Measurements from ENCODE around the gene SOD1.

Gene SOD1

DNA sequence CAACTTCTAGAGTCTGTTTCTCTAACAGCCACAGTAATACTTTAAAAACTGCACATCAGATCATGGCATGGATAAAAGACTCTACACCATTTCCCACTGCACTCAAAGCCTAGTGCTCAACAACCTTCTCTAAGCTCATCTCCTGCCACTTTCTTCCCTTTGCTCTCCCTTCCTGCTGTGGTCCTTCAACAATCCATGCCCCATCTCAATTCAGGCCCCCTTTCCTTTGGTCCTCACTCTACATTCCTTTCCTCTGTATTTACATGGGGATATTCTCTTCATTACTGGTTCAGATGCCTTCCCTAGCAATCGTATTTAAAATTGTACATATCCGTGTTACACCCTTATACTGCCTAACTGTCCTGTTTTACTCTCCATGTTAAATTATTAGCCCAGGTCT, 19.0 kb downstream of the SOD1 start:
- DNase-seq (ENCODE audit: low spot score) = no peak
- in situ Hi-C loops (cut with MboI; ENCODE audit: low sequenced_read_pairs, unreplicated experiment) = no loop called here
- TF ChIP-seq, protein P1, sequence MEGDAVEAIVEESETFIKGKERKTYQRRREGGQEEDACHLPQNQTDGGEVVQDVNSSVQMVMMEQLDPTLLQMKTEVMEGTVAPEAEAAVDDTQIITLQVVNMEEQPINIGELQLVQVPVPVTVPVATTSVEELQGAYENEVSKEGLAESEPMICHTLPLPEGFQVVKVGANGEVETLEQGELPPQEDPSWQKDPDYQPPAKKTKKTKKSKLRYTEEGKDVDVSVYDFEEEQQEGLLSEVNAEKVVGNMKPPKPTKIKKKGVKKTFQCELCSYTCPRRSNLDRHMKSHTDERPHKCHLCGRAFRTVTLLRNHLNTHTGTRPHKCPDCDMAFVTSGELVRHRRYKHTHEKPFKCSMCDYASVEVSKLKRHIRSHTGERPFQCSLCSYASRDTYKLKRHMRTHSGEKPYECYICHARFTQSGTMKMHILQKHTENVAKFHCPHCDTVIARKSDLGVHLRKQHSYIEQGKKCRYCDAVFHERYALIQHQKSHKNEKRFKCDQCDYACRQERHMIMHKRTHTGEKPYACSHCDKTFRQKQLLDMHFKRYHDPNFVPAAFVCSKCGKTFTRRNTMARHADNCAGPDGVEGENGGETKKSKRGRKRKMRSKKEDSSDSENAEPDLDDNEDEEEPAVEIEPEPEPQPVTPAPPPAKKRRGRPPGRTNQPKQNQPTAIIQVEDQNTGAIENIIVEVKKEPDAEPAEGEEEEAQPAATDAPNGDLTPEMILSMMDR (IDR thresholded peaks at IDR 0.05; ENCODE audit: borderline replicate concordance, control extremely low read depth, extremely low read depth, insufficient read depth, missing control alignments) = no peak

DNA sequence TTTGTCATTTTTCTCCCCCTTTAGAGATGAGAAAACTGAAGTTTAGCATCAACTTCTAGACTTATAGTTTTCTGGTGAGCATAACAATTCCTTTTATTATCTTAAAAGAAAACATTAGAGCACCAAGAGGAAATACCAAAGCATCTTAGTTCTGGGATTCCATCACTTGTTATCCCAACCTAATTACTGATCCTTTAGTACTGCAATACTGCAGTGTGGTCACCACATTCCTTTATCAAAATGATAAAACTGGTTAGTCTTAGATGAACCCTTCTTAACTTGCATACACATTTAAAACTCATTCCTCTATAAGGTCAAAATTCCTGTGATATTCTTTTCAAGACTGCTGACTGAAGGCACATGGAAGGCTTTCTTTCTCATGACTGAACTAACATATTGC, 23.1 kb downstream of the SOD1 start:
- no peak for DNase-seq (ENCODE audit: low spot score)
- TF ChIP-seq, protein P1 (IDR thresholded peaks at IDR 0.05; ENCODE audit: borderline replicate concordance, control extremely low read depth, extremely low read depth, insufficient read depth, missing control alignments) = no peak
- in situ Hi-C loops (cut with MboI; ENCODE audit: low sequenced_read_pairs, unreplicated experiment) = no loop called here

DNA sequence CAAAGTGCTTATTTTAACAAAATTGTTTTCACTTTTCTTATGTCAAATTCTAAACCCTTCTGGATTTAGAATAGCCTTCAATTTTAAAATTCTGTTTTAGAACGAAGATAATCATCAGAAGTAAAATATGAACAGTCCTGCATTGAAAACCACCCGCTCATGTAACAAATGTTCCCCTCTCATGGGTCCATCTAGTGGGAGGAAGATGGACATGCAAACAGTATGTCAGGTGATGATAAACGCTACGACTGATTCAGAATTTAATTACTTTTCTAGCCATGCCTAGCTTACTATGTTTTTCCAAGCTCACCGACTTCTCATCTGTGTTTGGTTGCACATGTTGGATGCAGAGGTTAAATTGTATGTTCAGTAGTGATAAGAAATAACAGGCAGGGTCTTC, 23.5 kb downstream of the SOD1 start:
- in situ Hi-C loops (cut with MboI; ENCODE audit: low sequenced_read_pairs, unreplicated experiment) = no loop called here
- TF ChIP-seq, protein P1 (IDR thresholded peaks at IDR 0.05; ENCODE audit: borderline replicate concordance, control extremely low read depth, extremely low read depth, insufficient read depth, missing control alignments) = no peak
- DNase-seq (ENCODE audit: low spot score) = no peak

DNA sequence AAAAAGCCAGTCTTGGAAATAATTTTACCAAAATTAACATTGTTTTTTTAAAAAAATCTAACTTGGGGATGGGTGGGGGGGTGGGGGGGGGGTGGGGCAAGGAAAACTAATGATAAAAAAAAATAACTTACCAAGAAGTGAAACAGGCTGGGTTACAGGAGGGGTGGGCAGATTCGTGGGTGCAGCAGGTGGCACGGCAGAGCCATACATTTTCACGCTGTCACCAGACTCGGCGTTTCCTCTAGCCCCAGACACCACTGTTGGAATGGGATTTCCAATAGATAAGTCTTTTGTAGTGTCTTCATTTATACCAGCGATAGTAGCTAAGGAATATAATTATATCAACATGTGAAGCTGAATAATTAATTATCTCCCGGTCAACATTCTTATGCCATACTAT, 25.4 kb downstream of the SOD1 start:
- TF ChIP-seq, protein P1 (IDR thresholded peaks at IDR 0.05; ENCODE audit: borderline replicate concordance, control extremely low read depth, extremely low read depth, insufficient read depth, missing control alignments) = no peak
- in situ Hi-C loops (cut with MboI; ENCODE audit: low sequenced_read_pairs, unreplicated experiment) = no loop called here

DNA sequence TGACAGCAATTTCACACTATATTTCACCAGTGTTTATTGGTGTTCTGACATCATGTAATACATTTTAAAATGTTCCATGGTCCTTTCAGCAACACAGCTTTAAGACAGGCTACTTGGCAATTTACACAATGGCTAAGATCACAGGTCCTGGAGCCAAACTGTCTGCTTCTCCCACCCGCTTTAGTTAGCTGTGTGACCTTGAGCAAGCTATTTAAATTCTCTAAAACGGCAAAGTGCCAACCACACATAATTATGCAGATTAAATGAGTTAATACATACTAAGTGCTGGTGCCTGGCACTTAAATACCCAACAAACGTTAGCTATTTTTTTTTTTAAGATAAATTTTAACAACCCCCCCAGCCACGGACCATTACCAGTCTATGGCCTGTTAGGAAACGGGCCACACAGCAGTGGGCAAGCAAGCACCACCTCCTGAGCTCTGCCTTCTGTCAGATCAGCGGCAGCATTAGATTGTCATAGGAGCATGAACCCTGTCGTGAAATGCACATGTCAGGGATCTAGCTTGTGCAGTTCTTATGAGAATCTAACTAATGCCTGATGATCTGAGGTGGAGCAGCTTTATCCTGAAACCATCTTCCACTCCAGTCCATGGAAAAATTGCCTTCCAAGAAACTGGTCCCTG, 26.9 kb downstream of the SOD1 start:
- TF ChIP-seq, protein P1 (IDR thresholded peaks at IDR 0.05; ENCODE audit: borderline replicate concordance, control extremely low read depth, extremely low read depth, insufficient read depth, missing control alignments) = no peak
- in situ Hi-C loops (cut with MboI; ENCODE audit: low sequenced_read_pairs, unreplicated experiment) = no loop called here
- DNase-seq (ENCODE audit: low spot score) = no peak

More for the DNA sequence above, 25.4 kb downstream of the SOD1 start:
- DNase-seq (ENCODE audit: low spot score) = no peak

DNA sequence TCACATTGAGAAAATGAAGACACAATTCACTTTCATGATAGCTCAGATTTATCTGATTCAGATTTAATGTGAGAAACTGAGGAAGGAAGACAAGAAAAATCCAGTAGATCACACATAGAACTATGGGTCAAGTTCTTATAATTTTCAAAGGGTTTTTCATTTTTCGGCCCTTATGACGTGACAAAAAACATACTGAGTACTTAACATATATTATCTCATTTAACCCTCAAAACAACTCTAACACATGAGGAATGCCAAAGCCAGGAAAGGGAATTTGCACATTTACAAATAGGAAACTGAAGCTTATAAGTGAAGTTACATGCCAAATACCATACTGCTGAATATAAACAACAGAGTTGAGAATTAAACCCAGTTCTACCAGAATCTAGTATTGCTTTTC, 27.6 kb downstream of the SOD1 start:
- in situ Hi-C loops (cut with MboI; ENCODE audit: low sequenced_read_pairs, unreplicated experiment) = no loop called here
- no peak for DNase-seq (ENCODE audit: low spot score)
- TF ChIP-seq, protein P1 (IDR thresholded peaks at IDR 0.05; ENCODE audit: borderline replicate concordance, control extremely low read depth, extremely low read depth, insufficient read depth, missing control alignments) = no peak

All from GM13976 (cell line).